Right lobe of liver (tissue), 6 donors: ENCODE measurements around the gene MED22. TPM values are rescaled to one million over a fixed set of nuclear protein-coding genes. Genes with fewer than 3 reads are reported as not detected.

Experiments used
- ATAC-seq, 4 donors: fragments of 200-7000 bp; cut with Tn5 transposase; one replicate each; pipeline ENCODE4 v1.9.1; 2020; ENCODE audit warnings: mild to moderate bottlenecking in 4 of 4, moderate library complexity in 4 of 4
- DNase-seq, 3 donors: peaks; one replicate each; pipeline ENCODE4 v3.0.0-alpha.2; 2020
- H3K27ac ChIP-seq, 3 donors: fragments of 200-600 bp; one replicate each; pipeline ENCODE4 v1.8.0; 2022
- H3K27me3 ChIP-seq, 2 donors: fragments of 200-600 bp; one replicate each; pipeline ENCODE4 v1.8.0; 2022
- H3K36me3 ChIP-seq, 4 donors: fragments of 200-600 bp; sonication (generic) in 1 of 4; one replicate each; pipeline versions ENCODE4 v1.5.1 to v1.8.0; 2017 to 2022; ENCODE audit warnings: control low read depth in 1 of 4
- H3K4me1 ChIP-seq, 4 donors: fragments of 200-600 bp; sonication (generic) in 1 of 4; one replicate each; pipeline versions ENCODE4 v1.5.1 to v1.8.0; 2017 to 2022; ENCODE audit warnings: control low read depth in 1 of 4
- H3K4me3 ChIP-seq, 3 donors: fragments of 200-600 bp; one replicate each; pipeline ENCODE4 v1.8.0; 2022
- H3K9me3 ChIP-seq, 4 donors: fragments of 200-600 bp; sonication (generic) in 1 of 4; one replicate each; pipeline versions ENCODE4 v1.5.1 to v1.8.0; 2017 to 2022; ENCODE audit warnings: control low read depth in 1 of 4
- CTCF ChIP-seq, 4 donors: fragments of 200-600 bp in 3 of 4; fragments of 450-650 bp in 1 of 4; IDR thresholded peaks; one replicate each; pipeline versions ENCODE4 v1.5.1 to v1.8.0; 2016 to 2022; ENCODE audit warnings: antibody characterized with exemption in 4 of 4, mild to moderate bottlenecking in 2 of 4
- POLR2A ChIP-seq: fragments of 450-650 bp; IDR thresholded peaks from one replicate; pipeline ENCODE4 v1.6.1; 2017; ENCODE audit warnings: antibody characterized with exemption, mild to moderate bottlenecking
- WGBS: methylation state at CpG from one replicate; pipeline ENCODE4 v1.1.6; 2018; ENCODE audit warnings: low coverage, low lambda C conversion rate; ENCODE audit not compliant: insufficient coverage; ENCODE audit errors: missing lambda C conversion rate; 5-methylcytosine and 5-hydroxymethylcytosine counted together
- intact Hi-C, 2 donors: fragments of 100-400 bp; cut with DNase I; formaldehyde crosslinking; loops; one replicate each; pipeline versions ENCODE4 v1.11.2 to v1.14.1; 2022
- total RNA-seq, 6 experiments: library from RNA; depleted of rRNA in 2 of 6; stranded (reverse); fragments of >200 nt in 2 of 6; fragmentation: NEBNext Ultra II Directional in 3 of 6; extraction: Animal tissue kit (Norgen Biotek cat#: 25700) in 3 of 6; gene quantifications; one replicate each; pipeline versions ENCODE4 v1.1.0 to v1.2.4, GENCODE V29; 2016 to 2023
- donor health status: DM: no; HTN: yes; CAD: no.
- donor health status: DM: no; HTN: no; CAD: no.
- donor health status: DM: no; HTN: no; CAD: no.
- donor health status: DM: no; HTN: yes; CAD: no.
- donor health status: DM: no; HTN: yes; CAD: no.

Gene MED22
- total RNA-seq, 6 experiments from 2014 or later: 5.9 to 14.5 (median 8.1) TPM

- intact Hi-C loops: no loop called here
- 57% methylated on average over 6 of the region's 12 CpGs for WGBS
- Histone ChIP-seq H3K9me3 (no peaks in the 10 kb centered on the region), H3K4me1 (peaks cover 0 to 67% (median 36%) of the 10 kb centered on the region in 4 donors), H3K36me3 (peaks cover 0 to 24% (median 12%) of the 10 kb centered on the region in 4 donors), H3K27ac (peak overlapping the region in 2 of 3 donors; percentile 23 to 65), H3K27me3 (no peaks in the 10 kb centered on the region), H3K4me3 (no peak overlapping the region)
- no peak for ATAC-seq
- no peak for DNase-seq
- TF ChIP-seq CTCF (IDR thresholded peaks at IDR 0.05): no peak
- no peak for TF ChIP-seq POLR2A
Measured at GRCh38 chr9:133371261-133371711, 23.4 kb upstream of the MED22 start.

GRCh38 chr9:133370685-133371084, 22.8 kb upstream of the MED22 start:
- Histone ChIP-seq H3K4me1 (peaks cover 0 to 67% (median 36%) of the 10 kb centered on the region in 4 donors), H3K4me3 (peak overlapping the region in 1 of 3 donors; percentile 3), H3K36me3 (peaks cover 0 to 28% (median 15%) of the 10 kb centered on the region in 4 donors), H3K9me3 (no peaks in the 10 kb centered on the region), H3K27me3 (no peaks in the 10 kb centered on the region), H3K27ac (peak overlapping the region in 2 of 3 donors; percentile 2 to 65)
- 33% methylated on average over 5 of the region's 9 CpGs for WGBS
- intact Hi-C loops: no loop called here
- peak; percentile 69 to 80 (median 74) for ATAC-seq
- TF ChIP-seq POLR2A (peak; percentile 62), CTCF (IDR thresholded peaks at IDR 0.05) (no peak)
- DNase-seq: peak; percentile 59 to 85 (median 79)

- DNase-seq: no peak
- no peak for ATAC-seq
- no peaks in the 10 kb centered on the region for H3K27me3 ChIP-seq
- TF ChIP-seq POLR2A: no peak
- no peak for TF ChIP-seq CTCF (IDR thresholded peaks at IDR 0.05)
- peaks cover 0 to 36% (median 22%) of the 10 kb centered on the region in 4 donors for H3K36me3 ChIP-seq
- peaks cover 0 to 67% (median 36%) of the 10 kb centered on the region in 4 donors for H3K4me1 ChIP-seq
- peak overlapping the region in 2 of 3 donors; percentile 2 to 65 for H3K27ac ChIP-seq
- no peak overlapping the region for H3K4me3 ChIP-seq
- H3K9me3 ChIP-seq: no peaks in the 10 kb centered on the region
- intact Hi-C loops: no loop called here
- WGBS: 48% methylated on average over 5 of the region's 7 CpGs
Measured at GRCh38 chr9:133369933-133370332, 22.0 kb upstream of the MED22 start.

- Histone ChIP-seq H3K4me3 (no peak overlapping the region), H3K36me3 (peaks cover 0 to 41% (median 25%) of the 10 kb centered on the region in 4 donors)
- intact Hi-C loops: no loop called here
Measured at GRCh38 chr9:133369422-133369821, 21.5 kb upstream of the MED22 start.

More at GRCh38 chr9:133369422-133369821, 21.5 kb upstream of the MED22 start:
- ATAC-seq (no peak), DNase-seq (no peak)
- Histone ChIP-seq H3K27me3 (no peaks in the 10 kb centered on the region), H3K4me1 (peaks cover 0 to 66% (median 36%) of the 10 kb centered on the region in 4 donors), H3K27ac (peak overlapping the region in 2 of 3 donors; percentile 20 to 65), H3K9me3 (no peaks in the 10 kb centered on the region)
- 65% methylated on average over 2 of the region's 6 CpGs for WGBS
- TF ChIP-seq CTCF (IDR thresholded peaks at IDR 0.05): no peak
- TF ChIP-seq POLR2A: no peak
